GM21390 (cell line): ENCODE results near the gene CASKIN2.
"Not testable (repeated sequence)": the region's sequence is repeated elsewhere in the genome, so short reads cannot be mapped to it uniquely, and the experiment has no call there.

Source experiments
- ATAC-seq: cut with Tn5 transposase; IDR thresholded peaks from one replicate; pipeline ENCODE4 v1.9.1; 2021; ENCODE audit not compliant: unreplicated experiment

CASKIN2 gene

DNA sequence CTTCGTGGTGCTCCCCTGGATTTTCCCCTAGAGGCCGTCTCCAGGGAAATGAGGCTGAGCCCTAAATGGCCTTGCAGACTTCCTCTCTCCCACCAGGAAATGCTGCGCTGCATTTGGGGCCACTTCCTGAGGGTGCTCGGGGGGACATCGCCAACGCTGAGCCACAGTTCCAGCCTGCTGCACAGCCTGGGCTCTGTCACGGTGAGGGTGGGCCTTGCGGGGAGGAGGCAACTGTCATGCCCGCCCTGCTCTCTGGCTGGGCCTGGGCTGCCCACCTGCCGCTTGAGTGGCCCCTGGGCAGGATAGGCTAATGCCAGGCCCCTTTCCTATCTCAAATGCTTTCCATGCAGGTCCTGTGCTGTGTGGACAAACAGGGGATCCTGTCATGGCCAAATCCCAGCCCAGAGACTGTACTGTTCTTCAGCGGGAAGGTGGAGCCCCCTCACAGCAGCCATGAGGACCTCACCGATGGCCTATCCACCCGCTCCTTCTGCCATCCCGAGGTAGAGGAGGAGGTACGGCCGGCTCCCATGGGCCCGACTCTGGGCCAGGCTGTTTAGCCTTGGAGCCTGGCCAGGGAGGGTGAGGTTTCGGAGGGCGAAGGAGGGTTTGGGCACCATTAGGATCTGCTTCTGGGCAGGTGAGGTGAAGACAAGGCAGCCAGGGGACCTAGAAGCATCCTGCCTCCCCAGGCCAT is 24.2 kb downstream of the CASKIN2 start:
- no peak for ATAC-seq

DNA sequence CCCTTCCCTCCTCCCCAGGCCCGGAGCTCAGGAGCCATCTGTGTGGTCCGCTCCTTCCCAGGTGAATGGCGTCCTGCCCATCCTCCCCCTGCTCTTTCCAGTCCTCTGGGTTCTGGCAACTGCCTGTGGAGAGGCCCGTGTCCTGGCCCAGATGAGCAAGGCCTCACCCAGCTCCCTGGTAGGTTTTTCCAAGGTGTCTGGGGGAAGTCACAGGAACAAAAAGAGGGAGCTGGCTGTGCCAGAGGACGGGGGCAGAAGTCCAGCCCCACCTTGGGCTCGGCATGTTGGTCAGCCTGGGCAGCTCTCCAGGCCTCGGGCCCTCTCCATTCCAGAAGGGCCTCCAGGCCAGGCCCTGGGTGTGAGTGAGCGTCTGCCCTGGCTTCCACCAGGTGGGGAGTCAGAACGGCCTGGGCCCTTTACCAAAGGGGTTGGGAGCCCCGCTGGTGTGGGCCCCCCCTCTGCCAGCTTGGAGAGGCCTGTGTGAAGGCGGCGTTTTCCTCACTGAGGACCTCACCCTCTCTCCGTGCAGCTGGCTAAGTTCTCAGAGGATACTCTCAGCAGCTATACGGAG is 25.1 kb downstream of the CASKIN2 start:
- no peak for ATAC-seq

DNA sequence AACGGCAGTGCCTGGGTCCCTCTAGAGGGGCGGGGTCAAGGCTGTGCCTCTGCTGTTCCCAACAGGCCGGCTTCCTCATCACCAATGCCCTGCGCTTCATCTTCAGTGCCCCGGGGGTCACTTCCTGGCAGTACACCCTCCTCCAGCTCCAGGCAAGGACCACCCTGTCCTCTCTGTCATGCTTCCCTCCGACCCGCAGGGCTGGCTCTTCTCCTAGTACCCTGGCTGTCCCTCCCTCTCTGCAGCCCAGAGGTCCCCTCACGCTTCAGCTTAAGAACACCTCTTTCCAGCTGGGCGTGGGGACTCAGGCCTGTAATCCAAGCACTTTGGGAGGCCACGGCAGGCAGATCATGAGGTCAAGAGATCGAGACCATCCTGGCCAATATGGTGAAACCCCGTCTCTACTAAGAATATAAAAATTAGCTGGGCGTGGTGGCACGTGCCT is 25.8 kb downstream of the CASKIN2 start:
- ATAC-seq, result no peak

GRCh38 chr17:75488693-75489510 is 26.4 kb downstream of the CASKIN2 start:
- no peak for ATAC-seq

DNA sequence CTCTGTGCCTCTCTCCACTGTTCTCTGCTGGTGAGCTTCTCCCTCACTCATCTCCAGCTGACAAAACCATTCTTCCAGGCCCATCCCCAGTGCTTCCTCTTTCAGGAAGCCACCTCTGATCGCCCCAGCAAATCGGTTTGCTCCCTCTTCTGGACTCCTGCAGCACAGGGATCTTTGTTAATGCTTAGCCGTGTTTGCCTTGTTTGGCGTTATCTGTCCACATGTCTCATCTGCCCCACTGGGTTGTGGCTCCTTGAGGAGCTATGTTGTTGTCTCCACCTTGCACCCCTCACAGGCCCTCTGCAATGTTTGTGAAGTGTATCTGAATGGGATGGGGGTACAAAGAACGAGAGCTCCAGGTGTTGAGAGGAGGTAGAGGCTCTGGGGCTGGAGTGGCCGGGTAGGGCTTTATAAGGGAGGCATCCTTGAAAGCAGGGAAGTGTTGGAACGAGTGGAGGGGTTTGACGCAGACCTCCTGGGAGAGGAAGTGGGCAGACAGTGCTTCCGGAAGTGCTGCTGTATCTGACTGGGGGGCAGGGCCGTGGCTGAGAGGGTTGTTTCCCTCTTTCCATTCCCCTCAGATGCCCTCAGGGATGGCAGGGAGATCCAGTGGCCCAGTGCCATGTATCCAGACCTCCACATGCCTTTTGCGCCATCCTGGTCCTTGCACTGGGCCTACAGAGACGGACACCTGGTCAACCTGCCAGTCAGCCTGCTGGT is 27.8 kb downstream of the CASKIN2 start:
- no peak for ATAC-seq

- ATAC-seq, result no peak
Observed at GRCh38 chr17:75486951-75487350, 28.4 kb downstream of the CASKIN2 start.

DNA sequence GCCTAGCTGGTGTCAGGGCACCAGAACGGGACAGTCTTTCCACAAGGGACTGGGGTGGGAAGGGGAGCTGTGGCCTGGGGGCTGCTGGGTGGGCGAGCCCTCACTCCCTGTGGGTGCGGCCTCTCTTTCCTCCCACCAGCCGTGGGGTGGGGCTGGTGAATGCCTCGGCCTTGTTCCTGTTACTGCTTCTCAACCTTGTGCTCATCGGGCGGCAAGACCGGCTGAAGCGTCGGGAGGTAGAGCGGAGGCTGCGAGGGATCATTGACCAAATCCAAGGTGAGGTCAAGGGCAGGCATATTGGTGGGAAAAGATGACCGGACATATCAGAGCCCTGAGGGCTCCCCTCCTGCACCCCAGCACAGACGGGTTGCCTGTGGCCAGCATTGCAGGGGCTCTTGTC is 29.2 kb downstream of the CASKIN2 start:
- ATAC-seq, result no peak

DNA sequence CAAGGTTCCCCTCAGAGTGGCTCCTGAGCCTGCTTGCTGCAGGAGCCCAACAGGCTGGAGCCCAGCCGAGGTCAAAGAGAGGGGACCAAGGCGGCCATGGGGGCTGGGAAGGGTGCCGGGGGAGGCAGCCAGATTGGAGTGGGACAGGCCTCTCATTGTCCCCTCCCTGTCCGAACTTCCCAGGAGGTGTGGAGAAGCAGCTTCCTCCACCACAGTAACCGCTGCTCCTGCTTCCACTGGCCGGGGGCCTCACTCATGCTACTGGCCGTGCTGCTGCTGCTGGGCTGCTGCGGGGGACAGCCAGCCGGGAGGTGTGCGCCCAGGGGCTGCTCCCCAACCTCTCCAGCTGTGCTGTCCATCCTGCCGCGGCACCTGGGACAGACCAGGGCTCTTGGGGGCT is 29.6 kb downstream of the CASKIN2 start:
- ATAC-seq, result no peak

- no peak for ATAC-seq
Observed at GRCh38 chr17:75482098-75482942, 33.0 kb downstream of the CASKIN2 start.

DNA sequence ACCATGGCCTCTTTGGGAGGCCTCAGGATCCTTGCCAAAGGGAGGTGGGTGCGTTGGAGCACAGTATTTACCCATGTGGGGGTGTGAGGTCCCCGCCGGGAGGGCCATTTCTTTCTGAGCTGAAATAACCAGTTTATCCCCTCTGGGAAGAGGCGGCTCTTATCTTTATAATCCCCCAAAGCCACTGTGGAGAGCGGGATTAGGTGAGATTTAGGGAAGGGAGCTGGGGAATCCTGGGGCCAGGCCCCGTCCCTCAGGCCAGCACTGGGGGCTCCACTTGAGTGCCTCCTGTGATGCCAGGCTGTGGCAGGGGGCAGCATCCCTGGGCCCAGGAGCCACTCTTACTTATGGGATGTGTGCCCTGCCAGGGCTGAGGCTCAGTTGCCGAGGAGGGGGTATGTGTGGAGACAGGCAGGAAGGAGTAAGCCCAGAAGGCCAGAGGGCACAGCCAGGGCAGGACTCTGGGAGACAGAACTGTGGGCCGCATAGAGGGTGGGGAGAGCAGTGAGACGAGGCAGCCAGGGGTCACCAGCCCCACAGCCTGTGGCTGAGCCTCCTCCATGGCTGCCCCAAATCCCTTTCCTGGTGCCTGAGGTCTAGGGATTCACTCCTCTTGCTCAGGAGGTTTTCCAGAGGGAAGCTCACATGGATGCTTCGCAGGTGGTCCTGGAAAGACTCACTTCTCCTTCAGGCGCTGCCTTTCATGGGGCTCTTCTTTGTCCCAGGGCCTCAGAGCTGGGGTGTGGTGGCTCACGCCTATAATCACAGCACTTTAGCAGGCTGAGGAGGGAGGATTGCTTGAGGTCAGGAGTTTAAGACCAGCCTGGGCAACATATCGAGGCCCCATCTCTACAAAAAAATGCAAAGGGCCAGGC is 33.9 kb downstream of the CASKIN2 start:
- no peak for ATAC-seq

DNA sequence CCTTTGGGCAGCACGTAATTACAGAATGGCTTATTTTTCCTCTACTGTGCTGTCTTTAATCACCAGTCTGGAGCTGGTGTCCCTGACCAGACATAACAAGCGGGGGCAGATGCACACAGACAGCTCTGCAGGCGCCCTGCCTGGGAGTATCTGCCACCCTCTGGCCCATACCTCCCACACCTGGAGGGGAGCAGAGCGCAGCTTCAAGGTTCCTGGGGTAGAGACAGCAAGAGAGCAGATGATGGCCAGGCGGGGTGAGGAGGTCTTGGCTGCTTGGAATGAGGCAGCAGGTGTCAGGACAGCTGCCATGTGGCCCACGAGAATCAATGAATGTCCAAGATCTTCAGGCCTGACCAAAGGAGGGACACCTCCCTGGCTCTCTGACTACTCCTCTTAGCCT is 35.1 kb downstream of the CASKIN2 start:
- ATAC-seq, result no peak

GRCh38 chr17:75478508-75478907 is 36.8 kb downstream of the CASKIN2 start:
- no peak for ATAC-seq

DNA sequence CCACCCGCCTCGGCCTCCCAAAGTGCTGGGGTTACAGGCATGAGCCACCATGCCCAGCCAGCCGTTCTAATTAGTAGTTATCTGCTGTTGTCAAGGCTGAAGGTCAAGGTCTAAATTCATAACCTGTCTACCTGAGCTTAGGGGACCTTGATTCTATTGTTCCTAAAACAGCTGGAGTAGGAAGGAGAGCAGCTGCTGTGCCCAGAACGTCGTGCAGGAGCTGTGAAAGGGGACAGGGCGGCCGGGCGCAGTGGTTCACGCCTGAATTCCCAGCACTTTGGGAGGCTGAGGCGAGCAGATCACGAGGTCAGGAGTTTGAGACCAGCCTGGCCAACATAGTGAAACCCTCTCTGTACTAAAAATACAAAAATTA is 37.9 kb downstream of the CASKIN2 start:
- not testable (repeated sequence) for ATAC-seq

- ATAC-seq, result no peak
Observed at GRCh38 chr17:75476752-75477489, 38.4 kb downstream of the CASKIN2 start.

DNA sequence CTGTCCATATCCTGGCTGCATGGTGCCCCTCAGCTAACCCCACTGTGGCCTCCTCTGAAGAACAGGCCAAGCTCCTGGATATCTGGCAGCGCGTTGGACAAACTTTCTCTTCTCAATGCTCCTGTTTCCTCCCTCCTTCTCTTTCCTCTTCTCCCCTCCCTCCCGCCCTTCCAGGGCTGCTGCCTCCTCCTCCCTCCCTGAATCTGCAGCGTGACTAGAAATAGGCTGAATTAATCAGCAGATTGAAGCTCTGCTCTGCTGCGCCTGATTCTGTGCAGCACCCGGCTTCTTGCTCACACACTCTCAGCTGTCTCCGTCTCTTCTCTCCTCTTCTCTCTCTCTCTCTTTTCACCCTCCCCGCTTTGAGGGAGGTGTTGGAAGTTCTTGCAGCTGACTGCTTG is 39.1 kb downstream of the CASKIN2 start:
- ATAC-seq, result no peak

DNA sequence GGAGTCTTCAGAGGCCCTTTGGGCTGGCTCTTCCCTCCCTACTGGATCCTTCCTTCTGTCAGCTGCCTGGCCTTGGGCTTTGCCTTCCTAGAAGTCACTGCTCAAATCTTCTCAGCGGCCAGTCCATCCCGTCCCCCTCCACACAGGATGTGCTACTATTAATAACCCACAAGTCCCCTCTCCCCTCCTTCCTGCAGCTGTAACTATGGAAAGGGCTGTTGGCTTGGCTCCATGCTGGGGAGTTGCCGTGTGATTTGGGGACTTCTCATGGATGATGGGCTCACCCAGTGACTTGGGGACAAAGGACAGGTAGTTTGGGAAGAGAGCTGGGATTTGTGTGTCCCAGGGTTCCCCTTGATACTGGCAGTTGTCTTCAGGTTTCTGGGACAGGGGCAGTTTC is 39.5 kb downstream of the CASKIN2 start:
- ATAC-seq, result no peak

DNA sequence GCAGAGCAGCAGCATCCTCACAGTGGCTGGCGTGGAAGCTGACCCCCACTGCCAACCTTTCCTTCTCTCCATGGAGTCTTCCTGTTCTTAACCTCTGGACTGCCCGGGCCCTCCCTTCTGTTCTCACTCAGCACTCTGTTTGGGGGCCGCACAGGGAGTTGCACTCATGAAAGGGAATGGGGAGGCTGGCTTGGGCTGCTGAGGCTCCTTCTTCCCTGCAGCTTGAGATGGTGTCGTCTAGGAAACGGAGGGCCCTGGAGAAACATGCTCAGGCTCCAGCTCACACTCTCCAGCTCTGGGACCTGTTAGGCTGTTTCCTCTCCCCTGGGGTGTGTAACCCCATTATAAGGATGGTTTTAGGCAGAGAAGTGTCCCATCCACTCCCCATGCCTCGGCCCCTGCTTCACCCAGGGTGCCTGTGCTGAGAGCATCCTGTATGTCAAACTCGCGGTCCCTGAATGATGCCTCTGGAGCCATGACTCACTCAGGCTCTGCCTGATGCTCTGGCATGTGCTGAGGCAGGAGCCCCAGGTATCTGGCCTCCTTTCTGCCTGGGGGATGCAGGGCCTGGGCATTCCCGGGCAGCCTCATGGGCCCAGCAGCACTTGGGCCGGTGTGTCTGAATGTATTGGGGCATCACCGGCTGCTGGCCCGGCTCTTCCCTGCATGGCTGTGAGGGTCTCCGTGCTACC is 40.0 kb downstream of the CASKIN2 start:
- no peak for ATAC-seq

- no peak for ATAC-seq
Observed at GRCh38 chr17:75474736-75475135, 40.6 kb downstream of the CASKIN2 start.
